ENCODE data around the gene DDIT4.

The DDIT4 gene

DNA sequence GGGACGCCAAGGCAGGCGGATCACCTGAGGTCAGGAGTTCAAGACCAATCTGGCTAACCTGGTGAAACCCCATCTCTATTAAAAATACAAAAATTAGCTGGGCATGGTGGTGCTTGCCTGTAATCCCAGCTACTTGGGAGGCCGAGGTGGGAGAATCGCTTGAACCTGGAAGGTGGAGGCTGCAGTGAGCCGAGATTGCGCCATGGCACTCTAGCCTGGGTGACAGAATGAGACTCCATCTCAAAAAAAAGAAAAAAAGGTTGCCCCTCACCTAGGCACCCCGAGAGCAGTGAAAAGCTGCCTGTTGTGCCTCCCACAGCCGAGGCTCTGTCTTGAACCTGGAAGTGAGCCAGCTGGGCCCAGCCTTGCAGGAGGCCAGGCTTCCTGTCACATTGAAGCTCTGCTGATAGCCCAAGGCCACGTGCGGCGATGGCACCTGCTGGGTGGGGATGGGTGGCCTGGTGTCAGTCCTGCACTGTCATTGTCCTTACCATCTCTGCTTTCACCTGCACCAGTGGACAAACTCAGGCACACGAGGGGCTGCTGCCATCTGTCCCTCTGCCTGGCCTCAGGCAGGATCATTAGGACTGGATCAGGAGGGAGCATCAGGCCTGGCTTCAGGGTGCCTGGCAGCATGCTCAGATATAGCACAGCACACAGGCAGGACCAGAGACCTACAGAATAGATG, 43.2 kb downstream of the DDIT4 start:
- no peak for DNase-seq (ENCODE audit: low read depth in 2 of 2)

DNA sequence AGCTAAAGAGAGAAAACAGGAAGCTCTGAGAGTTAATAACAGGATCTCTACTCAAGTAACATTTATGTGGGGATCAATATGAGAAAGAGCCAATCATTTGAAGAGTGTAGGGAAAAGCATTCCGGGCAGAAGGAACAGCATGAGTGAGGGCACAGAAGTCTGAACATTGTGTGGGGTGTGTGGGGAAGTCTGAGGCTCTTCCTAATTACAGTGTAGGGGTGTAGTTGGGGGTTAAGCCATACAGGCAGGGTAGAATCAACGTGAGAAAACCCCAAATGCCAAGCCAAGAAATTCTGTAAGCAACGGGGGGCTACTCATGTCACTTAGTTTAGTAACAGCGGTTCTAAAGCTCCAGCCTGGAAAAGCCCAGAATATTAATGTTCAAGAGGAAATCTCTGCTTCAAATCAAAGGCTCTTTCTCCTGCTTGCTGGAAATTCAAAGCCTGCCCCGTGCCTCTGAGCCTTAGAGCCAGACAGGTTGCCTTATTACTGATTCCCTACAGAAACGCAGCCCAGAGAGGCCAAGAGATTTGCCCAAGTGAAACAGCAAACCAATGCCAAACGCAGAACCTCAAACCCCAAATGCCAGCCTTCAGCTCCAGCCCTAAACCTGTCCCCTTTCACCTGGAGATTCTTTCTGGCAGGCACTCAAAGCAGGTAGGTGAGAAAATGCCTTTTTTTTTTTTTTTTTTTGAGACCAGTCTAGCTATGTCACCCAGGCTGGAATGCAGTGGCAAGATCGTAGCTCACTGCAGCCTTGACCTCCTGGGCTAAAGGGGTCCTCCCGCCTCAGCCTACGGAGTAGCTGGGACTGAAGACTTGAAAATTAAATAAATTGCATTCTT, 44.9 kb downstream of the DDIT4 start:
- DNase-seq (ENCODE audit: low read depth in 2 of 2): no peak

DNA sequence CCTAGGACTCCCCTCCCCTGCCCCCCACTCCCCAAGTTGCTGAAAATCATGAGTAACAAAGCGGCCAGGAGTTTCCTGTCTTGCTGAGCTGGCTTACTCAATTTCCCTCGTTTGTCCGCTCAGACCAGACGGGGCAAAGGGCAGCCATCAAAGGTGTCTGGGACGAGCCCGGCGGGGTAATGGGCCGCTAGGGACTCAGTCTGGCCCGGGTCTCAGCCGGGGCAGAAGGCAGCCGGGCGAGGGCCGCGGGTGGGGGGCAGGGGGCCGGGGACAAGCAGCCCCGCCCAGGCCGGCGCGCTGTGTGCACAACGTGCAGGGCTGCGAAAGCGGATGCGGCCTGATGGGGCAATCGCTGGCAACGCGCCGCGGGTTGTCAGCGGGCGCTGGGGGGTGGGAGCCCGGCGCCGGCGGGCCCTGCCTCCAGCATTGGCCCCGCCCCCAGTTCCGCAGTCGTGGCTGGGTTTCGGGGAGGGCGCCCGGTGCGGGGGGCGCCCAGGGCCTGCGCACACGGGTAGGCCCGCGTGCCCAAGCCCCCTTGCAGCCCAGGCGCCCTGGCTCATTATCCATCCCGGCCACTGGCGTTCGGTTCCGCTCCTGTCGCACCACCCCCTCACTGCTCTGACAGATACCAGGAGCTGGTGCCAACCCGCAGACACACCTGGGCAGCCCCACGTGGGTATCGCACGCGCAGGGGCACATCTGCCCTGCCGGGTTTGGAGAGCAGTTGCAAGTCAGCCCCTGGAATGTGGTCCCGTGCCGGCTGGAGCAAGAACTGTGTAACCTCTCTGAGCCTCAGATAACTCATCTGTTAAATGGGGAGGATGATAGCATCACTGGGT, 45.9 kb downstream of the DDIT4 start:
- peak; percentile 77 to 80 for DNase-seq (ENCODE audit: low read depth in 2 of 2)

DNA sequence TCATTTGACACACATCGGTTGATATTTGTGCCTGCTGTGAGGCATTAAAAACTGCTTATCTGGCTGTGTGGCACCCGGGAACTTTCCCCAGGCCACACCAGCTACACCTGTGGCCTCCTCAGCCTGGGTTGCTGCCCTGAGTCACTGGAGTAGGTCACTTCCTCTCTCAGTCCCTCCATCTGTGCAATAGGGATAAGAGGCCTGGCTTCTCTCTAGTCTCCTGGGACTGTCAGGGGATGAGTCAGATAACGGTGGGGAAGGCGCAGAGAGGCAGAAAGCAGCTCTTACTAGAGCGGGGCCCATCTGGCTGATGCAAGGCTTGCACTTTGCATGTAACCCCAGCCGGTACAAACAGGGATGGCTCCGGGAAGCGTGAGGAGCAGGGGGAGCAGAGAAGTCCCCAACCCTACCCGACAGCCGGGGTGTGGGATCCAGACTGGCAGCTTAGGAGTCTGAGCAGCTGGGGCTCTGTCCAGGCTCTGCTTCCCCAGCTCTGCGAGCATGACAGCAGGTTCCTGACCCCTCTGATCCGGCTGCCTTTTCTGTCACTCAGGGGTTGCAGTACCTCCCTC, 47.0 kb downstream of the DDIT4 start:
- DNase-seq (ENCODE audit: low read depth in 2 of 2): no peak

DNA sequence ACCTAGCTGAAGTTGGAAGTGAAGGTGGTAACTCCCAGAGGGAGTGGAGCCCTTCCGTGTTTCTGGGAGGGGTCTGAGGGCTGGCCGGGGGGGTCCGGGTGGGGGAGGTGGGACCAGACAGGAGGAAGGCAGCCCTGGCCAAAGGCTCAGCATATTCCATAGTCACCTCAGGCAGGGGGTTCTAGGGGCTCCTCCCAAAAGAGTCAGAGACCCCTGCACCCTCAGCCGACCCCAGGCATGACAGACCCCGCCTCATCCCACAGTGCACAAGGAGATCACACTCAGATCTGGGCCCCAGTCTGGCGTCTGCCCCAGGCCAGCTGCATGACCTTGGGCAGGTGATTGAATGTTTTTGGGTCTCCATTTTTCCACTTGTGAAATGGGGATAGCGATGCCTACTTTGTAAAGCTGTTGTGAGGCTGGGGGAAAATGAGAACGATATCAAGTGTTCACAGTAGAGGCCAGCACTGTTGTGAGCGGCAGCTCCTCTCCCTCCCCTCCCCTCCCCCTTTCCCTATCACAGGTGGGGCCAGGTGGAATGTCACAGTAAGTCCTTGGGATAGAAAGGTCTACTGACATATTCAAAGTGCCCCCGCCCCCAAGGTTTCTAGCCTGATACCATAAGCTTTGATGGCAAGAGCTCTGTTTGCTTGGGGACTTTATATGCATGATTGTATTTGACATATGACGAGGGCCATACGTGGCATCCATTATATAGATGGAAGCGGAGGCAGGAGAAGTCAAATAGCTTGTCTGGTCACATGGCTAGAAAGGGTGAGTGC, 47.7 kb downstream of the DDIT4 start:
- no peak for DNase-seq (ENCODE audit: low read depth in 2 of 2)

DNA sequence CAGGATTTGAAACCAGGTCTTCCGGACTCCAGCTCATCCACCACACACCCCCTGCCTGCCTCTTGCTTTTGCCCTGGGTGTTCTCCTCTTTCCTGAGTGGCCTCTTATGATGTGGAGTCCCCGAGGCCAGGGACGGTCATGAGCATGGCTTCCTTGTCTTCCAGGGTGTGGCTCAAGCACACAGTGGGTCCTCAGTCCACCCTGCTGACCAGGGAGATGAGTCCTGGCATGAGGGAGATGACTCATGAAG, 48.2 kb downstream of the DDIT4 start:
- DNase-seq (ENCODE audit: low read depth in 2 of 2): no peak

DNA sequence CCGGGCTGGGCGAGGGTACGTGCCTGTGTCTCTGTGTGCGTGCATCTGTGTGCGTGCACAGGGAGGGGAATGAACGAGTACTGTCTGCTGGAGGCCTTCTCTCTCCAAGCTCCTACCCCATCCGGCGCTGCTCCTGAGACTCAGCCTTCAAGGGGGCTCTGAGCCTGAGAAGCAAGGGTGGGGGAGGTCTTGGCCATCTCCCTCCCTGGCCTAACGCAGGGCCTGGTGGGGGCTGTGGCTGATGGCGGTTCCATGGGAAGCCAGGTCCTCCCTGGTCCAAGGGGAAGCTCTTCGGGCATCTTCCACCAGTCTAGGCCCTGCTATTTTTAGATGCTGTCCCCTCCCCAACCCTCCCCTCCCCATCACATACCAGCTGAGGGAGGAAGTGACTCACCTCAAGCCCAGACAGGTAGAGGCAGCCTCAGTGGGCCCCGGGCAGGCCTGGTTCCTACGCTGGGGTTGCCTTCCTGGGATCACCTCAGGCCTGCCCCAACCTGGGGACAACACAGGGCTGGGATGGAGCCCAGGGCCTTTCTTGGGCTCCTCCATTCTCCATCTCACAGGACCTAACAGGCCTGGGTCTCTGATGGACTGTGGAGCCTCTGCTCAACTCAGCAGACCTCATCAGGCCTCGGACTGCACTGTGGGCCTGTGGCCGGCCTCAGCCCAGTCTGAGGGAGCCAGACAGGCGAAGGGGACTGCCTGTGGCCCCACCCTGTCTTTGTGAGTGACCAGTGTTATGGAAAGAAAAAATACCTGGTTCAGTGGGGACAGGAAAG, 48.7 kb downstream of the DDIT4 start:
- peak in 1 of 2 donors; percentile 50 for DNase-seq (ENCODE audit: low read depth in 2 of 2)

DNA sequence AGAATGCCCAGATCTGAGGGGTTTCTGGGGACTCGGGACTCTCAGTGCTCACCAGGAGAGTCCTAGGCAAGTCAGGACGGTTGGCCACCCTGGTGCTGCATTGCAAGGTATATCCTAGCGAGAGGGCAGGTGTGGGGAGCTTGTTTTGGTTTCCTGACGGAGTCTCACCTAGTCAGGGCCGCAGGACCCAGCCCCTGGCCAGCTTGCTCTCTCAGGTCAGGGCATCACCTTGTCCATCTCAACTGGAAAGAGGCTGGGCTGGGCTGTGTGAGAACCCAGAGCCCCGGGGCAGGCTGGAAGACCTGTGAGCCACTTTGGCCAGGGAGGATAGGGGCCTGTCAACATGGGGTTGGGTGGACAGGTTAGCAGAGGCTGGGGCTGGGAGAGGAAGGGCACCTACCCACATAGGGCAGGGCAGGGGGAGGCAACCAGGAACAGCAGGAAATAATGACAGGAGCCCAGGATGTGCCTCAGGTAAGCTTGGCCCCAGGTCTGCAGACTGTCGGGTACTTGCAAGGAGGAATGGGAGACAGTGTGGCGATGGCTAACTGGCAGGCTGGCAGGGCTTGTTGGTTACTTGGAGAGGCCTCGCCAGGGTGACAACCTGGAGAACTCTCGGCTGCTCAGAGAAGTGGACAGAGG, 49.5 kb downstream of the DDIT4 start:
- DNase-seq (ENCODE audit: low read depth in 2 of 2): no peak

DNA sequence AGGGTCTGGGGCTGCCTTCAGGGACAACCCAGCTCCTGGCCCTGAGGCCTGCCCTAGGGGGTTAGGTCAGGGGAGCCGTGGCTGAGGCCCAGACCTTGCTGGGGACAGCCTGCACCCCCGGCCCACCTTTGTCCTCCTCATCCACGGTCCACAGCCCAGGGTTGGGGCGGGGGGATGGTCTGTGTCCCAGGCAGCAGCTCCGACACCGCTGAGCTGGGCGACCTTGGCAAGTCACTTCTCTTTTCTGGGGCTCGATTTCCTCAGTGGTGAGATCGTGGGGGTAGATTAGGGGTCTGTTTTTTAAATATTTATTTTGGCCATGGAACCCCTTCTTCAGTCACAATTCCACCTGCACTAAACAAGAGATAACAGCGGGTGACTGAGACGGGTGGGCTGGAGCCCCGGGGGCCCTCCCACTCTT, 50.1 kb downstream of the DDIT4 start:
- no peak for DNase-seq (ENCODE audit: low read depth in 2 of 2)

Measured in stimulated activated CD8-positive, alpha-beta memory T cell treated with anti-CD3 and anti-CD28 coated beads, Interleukin-15, amount 100 ng/mL, for 4 hours (primary cell).